RPMI8226 (cell line): Measurements from ENCODE around the gene NASP.

Source experiments
- DNase-seq: peaks from one replicate; pipeline ENCODE4 v3.0.0-alpha.2; 2015

The NASP gene, protein sequence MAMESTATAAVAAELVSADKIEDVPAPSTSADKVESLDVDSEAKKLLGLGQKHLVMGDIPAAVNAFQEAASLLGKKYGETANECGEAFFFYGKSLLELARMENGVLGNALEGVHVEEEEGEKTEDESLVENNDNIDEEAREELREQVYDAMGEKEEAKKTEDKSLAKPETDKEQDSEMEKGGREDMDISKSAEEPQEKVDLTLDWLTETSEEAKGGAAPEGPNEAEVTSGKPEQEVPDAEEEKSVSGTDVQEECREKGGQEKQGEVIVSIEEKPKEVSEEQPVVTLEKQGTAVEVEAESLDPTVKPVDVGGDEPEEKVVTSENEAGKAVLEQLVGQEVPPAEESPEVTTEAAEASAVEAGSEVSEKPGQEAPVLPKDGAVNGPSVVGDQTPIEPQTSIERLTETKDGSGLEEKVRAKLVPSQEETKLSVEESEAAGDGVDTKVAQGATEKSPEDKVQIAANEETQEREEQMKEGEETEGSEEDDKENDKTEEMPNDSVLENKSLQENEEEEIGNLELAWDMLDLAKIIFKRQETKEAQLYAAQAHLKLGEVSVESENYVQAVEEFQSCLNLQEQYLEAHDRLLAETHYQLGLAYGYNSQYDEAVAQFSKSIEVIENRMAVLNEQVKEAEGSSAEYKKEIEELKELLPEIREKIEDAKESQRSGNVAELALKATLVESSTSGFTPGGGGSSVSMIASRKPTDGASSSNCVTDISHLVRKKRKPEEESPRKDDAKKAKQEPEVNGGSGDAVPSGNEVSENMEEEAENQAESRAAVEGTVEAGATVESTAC

DNA sequence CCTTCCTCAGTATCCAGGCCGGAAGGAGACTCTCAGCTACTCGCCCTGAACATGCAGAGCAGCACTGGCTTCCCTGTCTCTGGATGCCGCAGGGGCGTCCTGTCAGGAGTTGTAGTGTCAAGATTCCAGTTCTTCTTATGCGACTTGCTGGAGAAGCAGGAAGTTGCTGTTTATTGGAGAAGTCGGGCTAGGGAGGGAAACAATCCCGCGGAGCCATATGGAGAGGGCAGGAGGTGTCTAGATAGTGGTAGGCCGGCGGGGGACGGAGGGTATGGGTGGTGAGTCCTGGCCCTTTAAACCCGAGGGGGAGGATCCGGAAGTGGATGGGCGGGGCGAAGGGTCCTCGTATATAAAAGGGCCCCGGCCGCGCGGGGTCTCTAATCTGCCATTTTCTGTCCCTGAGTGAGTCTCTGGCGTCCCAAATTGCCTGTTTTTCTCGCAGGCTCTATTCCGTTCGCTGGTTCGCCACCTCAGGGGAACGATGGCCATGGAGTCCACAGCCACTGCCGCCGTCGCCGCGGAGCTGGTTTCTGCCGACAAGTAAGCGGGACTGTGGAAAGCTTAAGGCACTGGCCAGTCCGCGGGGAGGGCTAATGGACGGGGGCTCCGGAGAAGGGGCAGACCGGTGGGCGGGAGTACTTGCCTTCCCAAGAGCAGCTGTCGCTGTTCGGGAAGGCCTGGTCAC lies at the start of gene NASP:
NASP (plus strand) TSS at position 376 of the 685 bp plus-strand sequence; CDS start at position 482, 106 bp downstream.
- peak; percentile 91 for DNase-seq

DNA sequence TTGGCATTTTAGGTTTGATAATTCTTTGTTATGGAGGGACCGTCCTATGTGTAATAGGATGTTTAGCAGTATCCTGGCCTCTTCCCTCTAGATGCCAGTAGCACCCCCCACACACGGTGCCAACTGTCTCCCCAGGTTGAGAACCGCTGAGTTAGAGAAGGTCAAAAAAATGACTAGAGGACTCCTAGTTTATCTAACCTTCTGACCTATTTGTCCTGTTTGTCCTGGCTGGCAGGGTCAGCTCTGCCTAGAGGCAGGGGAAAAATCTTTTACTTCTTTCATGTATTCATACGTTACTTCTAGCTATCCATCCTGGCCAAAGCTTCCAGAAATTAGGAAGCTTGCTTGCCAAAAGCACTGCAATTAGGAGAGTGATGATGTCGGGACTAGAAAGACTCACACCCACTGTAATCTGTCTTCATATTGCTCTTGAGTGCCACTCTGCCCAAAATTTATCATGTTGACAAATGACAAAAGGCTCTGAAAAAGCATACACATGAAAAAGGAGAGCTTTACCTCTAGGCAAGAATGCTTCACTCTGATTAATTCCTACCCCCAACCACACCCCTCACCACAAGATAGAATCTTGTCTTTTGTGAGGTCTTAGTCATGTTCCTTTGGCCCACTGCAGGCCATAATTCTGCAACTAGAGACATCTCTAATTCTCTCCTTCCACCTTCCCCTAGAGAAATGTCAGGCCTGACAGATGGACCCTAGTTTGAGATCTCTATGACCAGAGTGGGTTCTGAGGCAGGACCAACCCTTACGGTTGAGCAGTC lies 47.7 kb upstream of the NASP start:
- no peak for DNase-seq

DNA sequence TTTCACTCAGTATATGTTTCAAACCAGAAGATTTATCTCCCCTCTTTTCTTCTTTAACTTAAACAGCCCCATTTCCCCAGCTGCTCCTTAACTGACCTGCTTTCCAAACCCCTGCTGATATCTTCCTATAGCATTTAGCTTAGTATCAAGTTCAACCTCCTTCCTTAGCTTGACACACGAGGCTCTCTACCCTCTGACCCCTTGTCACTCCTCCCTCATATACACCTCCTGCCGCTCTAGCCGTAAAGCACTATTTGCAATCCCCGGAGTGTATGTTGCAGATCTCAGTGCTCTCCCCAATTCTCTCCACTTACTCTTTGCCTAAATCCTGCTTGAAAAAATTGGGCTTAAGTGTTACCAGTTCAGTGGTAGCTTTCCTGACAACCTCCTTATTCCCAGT lies 47.0 kb upstream of the NASP start:
- no peak for DNase-seq

DNA sequence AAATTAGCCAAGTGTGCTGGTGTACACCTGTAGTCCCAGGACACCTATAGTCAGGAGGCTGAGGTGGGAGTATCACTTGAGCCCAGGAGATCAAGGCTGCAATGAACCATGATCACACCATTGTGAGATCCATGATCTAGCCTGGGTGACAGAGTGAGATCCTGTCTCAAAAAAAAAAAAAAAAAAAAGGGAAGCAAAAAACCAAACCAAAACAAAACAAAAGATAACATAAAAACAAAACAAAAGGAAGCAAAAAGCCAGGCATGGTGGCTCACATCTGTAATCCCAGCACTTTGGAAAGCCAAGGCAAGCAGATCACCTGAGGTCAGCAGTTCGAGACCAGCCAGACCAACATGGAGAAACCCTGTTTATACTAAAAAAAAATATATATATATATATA lies 42.6 kb upstream of the NASP start:
- DNase-seq: no peak

DNA sequence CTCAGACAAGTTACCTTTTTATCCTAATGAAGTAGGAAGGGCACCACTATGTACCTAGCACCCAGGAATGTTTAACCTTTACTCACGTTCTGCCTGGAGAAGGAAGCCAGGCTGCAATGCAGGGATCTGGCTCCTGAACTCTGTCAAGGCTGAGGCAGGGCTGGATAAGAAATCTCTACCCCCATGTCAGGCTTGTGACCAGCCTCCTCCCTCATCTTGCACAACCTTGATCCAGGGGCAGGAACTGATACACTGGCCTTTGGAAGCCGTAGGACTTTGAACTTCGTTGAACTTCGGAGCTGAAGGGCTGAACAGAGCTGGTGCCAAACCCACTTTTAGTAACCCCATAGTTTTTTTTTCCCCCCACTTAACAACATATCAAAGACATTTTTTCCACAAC lies 41.2 kb upstream of the NASP start:
- DNase-seq: no peak

DNA sequence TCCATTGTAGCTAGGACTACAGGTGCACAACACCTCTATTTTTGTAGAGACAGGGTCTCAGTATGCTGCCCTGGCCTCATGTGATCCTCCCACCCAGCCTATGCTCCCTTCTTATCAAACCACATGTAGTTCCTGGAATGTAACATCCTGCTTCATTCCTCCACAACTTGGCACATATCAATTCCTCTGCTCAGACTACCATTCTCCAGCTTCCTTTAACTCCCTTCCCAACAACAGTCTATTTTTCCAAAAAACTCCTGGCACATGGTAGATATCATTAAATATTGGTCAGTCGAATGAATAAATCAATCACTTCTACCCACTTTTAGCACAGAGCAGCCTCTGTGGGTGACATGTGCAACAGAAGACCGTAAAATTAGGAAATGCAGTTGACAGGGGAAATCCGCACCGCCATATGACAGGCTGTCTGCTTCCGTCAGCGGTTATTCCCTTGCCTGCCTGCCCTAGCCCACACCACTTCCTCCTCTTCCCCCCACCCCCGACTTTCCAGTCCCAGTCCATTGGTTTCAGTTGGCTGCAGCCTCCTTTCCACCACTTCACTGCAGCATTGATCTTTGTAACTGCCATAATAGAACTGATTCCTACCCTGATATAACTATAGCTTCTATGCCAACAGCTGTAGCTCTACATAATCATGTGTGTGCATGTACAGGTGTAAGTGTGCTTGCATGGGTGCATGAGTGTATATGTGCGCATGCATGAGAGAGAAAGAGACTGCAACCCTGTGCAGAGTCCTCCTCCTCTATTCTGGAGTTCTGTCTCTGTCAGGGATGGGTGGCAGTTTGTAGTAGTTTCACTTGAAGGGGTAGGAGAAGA lies 40.0 kb upstream of the NASP start:
- DNase-seq: peak; percentile 64

DNA sequence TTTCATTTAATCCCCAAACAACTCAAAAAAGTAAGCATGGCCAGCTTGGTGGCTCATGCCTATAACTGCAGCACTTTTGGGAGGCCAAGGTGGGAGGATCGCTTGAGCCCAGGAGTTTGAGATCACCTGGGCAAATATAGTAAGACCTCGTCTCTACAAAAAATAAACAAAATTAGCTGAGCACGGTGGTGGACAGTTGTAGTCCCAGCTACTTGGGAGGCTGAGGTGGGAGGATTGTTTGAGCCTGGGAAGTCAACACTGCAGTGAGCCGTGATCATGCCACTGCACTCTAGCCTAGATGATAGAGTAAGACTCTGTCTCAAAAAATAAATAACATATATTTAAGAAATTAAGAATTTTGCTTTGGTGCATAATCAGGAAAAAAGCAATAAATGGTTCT lies 39.3 kb upstream of the NASP start:
- no peak for DNase-seq

DNA sequence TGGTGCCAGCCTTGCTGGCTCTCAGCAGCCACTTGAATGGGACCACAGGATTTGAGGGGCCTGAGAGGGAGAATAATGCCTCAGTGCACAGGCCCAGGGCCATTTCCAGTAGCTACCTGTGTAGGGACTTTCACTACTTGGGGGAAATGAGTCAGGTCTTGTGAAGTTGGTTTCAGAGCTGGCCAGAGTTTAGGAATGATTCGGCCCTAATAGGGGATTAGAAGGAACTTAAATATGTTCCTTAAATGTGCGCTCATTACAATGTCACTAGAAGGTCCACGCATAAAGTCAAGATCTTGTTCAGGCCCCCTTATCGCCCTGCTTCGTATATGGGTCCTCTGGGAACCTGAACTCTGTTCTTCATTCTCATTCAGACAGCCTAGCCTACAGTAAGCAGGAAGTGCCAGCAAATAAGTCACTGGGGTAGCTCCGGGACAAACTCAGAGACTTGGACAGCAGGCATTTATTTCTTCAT lies 38.8 kb upstream of the NASP start:
- DNase-seq: no peak

DNA sequence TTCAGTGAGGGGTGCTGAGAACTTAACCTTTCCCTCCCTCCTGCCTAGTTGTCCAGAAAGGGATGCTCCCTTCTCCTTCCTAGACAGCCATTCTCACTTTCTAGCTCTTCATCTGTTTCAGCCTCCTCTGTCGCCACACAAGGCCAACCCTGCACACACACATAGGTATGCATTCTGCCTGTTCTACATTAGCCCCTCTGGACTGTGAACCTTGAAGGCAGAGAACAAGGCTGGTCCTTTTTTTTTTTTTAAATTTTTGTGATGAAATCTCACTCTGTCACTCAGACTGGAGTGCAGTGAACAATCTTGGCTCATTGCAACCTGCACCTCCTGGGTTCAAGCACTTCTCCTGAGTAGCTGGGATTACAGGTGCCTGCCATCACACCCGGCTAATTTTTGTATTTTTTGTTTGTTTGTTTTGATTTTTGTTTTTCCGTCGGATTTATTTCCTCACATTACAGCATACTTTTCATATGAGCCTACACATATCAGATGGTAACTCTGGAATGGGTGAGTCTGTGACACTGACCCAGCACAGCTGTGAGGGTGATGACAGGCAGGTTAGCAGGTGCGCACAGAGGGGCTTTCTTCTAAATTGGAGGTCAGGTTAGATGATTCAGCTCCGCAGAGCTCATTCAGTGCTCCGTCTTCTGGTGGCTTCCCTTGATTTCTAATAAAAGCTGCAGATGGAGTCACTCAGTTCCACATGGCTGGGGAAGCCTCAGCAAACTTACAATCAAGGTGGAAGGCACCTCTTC lies 38.1 kb upstream of the NASP start:
- no peak for DNase-seq

DNA sequence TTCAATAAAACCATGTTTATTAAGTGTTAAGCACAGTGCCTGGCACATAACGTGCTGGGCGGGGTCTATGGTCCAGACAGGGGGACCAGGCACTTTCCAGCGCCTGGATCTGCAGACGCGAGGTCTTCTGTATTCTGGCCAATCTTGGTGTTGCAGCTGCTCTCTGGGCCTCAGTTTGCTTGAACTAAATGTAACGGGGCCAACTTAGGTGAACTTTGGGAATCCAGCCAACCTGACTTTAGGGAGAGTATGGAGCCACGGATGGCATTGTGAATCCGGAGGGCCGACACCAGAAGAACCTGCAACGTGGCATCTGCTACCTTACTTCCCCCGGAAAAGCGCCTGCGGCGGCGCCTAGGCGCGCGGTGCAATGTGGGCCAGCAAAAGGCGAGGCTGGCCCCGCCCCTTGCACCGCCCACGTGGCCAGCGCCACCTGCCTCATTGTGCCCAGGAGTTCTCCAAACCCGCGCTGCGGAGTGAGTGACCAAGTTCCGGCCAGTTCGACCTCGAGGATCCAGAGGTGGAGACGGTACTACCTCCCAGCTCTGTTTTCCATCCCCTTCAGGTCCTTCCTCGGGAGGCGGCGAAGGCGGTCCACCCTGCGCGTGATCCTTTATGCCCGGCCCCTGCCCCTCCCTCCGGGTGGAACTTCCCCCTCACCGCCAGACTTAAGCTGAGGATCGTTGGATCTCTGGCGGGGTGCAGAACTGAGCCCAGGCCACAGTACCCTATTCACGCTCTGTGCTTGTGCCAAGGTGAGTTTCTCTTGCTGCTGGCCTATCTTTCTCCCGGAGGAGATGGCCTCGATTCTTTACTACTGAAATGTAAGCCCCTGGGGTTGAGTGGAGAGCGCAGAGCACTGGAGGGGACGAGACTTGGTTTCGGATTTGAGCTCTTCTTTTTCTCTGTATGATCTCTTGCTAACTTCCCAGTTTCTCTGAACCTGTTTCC lies 33.2 kb upstream of the NASP start, which contains the start of gene AKR1A1:
AKR1A1 (plus strand) TSS at position 426 of the 951 bp plus-strand sequence. CDS start 10,969 bp downstream, outside the sequence.
- peak; percentile 98 for DNase-seq

DNA sequence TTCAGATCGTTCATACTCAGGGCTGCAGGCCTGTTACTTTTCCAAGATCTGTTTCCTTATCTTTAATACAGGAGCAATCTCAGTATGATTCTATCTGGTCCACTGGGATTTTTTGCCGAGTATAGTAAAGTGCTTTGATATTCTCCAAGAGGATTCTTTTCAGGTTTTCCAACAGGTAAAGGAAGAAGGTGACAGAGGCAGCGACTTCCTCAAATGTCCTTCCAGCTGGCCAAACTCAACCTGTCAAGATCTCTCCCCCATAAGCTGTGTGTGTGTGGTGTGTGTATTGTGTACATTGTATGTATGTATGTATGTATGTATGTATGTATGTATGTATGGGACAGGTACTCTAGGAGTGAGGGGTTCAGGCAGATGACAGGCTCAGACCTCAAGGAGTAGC lies 32.2 kb upstream of the NASP start:
- peak; percentile 27 for DNase-seq

DNA sequence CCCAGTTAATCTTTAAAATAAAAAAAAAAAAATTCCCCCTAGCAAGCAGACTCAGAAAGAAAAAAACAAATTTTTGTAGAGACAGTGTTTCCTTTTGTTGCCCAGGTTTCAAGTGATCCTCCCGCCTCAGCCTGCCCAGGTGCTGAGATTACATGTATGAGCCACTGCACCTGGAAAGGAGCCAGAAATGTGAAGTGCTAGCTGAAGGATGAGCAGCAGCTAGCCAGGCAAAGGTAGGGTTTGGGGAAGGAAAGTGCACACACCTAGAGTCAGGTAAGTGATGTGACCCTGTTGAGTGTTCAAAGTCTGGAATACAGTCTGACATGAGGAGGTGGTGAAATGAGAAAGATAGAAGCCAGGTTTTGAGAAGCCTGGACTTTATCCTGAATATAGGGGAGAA lies 31.5 kb upstream of the NASP start:
- peak; percentile 95 for DNase-seq

DNA sequence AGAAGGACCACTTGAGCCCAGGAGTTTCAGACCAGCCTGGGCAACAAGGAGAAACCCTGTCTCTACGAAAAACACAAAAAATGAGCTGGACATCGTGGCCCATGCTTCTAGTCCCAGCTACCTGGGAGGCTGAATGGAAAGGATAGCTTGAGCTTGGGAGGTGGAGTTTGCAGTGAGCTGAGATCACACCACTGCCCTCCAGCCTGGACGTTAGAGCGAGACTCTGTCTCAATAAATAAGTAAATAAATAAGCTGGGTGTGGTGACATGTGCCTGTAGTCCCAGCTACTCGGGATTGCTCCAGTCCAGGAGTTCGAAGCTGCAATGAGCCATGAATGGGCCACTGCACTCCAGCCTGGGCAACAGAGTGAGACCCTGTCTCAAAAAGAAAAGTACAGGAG lies 29.6 kb upstream of the NASP start:
- no peak for DNase-seq

DNA sequence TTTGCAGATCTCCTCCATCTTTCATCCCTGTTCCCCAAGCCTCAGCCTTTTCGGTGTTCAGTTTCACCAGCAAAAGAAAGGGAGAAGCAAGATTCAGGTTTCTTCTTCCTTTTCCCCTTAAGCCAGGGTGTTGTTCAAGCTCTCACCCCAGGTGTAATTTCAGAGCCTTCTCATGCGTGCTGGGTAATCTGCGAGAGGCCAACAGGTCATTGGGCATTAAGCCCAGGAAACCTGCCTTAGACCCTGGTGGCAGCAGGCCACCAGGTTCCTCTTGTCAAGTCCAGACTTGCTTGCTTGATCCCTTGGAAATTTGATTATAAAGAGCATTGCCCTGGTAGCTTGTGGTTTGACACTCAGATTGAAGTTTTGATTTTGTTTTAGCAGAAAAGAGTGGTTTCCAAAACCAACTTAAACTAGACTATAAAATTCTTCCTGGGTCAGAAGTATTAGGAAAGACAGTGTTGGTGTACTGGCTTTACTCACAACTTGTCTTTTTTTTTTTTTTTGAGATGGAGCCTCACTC lies 26.4 kb upstream of the NASP start:
- peak; percentile 71 for DNase-seq

DNA sequence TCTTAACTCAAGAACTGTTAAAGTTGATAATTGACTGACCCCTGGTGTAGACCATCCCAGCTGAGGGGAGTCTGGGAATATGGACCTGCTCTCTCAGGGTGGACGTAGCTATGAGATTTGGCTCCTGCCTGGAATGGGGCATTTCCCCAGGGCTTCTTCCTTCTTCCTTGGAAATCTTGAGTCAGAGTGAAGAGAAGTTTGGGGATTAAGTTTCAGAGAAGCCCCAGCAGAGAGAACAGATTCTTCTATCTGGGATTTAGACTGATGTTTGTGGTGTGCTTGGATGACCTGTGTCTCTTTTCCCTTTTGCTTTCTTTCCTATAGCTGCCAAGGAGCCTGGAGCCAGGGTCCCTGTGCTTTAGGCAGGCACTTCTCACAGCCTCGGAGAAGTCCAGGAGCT lies 20.0 kb upstream of the NASP start:
- DNase-seq: no peak

DNA sequence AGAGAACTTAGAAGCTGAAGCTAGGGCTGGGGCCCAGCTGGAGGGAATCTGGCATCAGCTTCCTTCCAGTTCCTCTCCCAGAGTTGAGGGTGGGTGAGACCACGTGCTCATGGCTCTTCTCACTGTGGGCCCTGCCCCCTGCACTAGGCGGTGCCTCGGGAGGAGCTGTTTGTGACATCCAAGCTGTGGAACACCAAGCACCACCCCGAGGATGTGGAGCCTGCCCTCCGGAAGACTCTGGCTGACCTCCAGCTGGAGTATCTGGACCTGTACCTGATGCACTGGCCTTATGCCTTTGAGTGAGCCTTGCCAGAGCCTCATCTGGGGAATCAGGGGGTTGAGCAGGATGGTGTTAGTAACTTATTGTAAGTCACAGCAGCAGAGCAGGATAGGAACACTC lies 17.1 kb upstream of the NASP start:
- no peak for DNase-seq

DNA sequence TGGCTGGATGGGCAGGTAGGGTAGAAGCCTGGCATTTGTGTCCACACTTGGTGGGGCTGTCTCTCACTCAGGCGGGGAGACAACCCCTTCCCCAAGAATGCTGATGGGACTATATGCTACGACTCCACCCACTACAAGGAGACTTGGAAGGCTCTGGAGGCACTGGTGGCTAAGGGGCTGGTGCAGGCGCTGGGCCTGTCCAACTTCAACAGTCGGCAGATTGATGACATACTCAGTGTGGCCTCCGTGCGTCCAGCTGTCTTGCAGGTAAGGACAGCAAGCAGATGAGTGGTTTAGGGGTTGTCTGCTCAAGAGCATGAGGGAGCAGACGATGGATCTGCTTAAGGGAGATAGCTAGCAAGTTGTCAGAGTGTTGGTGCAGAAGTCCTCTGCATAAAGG lies 15.9 kb upstream of the NASP start:
- DNase-seq: no peak

DNA sequence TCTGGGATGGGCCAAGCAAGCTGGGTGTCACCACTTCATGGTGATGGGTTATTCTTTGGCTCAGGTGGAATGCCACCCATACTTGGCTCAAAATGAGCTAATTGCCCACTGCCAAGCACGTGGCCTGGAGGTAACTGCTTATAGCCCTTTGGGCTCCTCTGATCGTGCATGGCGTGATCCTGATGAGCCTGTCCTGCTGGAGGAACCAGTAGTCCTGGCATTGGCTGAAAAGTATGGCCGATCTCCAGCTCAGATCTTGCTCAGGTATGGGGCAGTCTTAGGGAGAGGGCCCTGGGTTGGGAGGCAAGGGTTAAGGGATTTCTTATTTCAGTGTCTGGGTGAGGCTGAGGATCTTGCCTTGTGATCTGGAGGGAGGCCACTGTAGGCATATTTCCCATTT lies 15.4 kb upstream of the NASP start:
- DNase-seq: no peak

DNA sequence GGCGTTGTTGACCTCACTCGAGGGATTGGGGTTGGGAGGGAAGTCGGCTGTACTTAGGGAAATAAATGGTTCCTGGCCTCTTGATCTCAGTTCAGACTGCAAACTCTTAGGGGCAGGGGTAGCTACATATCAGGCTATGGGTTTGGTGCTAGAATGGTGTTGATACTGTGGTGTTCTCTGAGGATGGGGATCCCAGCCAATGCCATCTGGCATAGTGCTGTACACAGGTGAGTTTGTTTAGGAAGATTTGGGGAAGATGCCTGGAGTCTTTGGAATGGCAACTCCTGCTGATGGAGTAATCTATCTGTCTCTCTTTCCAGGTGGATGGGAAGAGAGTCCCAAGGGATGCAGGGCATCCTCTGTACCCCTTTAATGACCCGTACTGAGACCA lies 14.3 kb upstream of the NASP start:
- DNase-seq: no peak
